OCI-LY7 (cell line): ENCODE measurements around the gene ENOX1. TPM values are rescaled to one million over a fixed set of nuclear protein-coding genes. Genes with fewer than 3 reads are reported as not detected.

Experiments
- BruUV-seq: library from RNA; stranded (reverse); fragments of 400-500 nt; replicated peaks from 2 replicates; lab custom pipeline; 2021; lab: Mats Ljungman, UMichigan
- CTCF ChIA-PET: fragments of 300-600 bp; sonication (Branson Sonifier 250); formaldehyde crosslinking; loops from one replicate; lab custom pipeline; 2022; ENCODE audit warnings: antibody characterized with exemption; ENCODE audit not compliant: unreplicated experiment; lab: Charles Lee
- POLR2A ChIA-PET: fragments of 300-600 bp; sonication (Branson Sonifier 250); formaldehyde crosslinking; loops from one replicate; lab custom pipeline; 2022; ENCODE audit warnings: antibody characterized with exemption; lab: Charles Lee
- DNase-seq: peaks from one replicate; pipeline ENCODE4 v3.0.0-alpha.2; 2015; ENCODE audit warnings: low spot score
- H2AFZ ChIP-seq: fragments of 200-600 bp; sonication (generic), shearing (Covaris generic); 2 replicates; pipeline ENCODE4 v1.6.1; 2014; ENCODE audit warnings: mild to moderate bottlenecking, antibody characterized with exemption, low read length, moderate library complexity
- H3K27ac ChIP-seq: fragments of 200-600 bp; sonication (generic); 2 replicates; pipeline ENCODE4 v1.5.1; 2014; ENCODE audit warnings: mixed run types, low read depth, mild to moderate bottlenecking, moderate library complexity, low read length, inconsistent platforms; ENCODE audit not compliant: poor library complexity, severe bottlenecking
- H3K36me3 ChIP-seq: fragments of 200-600 bp; sonication (generic); 2 replicates; pipeline ENCODE4 v1.6.1; 2014; ENCODE audit warnings: mild to moderate bottlenecking, antibody characterized with exemption, low read length, moderate library complexity, mixed read lengths; ENCODE audit not compliant: insufficient read depth
- H3K4me1 ChIP-seq: fragments of 200-600 bp; sonication (generic); 2 replicates; pipeline ENCODE4 v1.5.1; 2014; ENCODE audit warnings: mild to moderate bottlenecking, low read length; ENCODE audit not compliant: insufficient read depth, poor library complexity, severe bottlenecking
- H3K4me2 ChIP-seq: fragments of 200-600 bp; sonication (generic); 2 replicates; pipeline ENCODE4 v1.6.1; 2014; ENCODE audit warnings: mild to moderate bottlenecking, low read length
- H3K4me3 ChIP-seq: fragments of 200-600 bp; sonication (generic); 2 replicates; pipeline ENCODE4 v1.5.1; 2014; ENCODE audit warnings: mild to moderate bottlenecking, low read depth, low read length; ENCODE audit not compliant: poor library complexity, severe bottlenecking
- H3K79me2 ChIP-seq: fragments of 200-600 bp; sonication (generic); 2 replicates; pipeline ENCODE4 v1.6.1; 2016; ENCODE audit warnings: low read depth, mild to moderate bottlenecking, low read length, moderate library complexity, mixed read lengths; ENCODE audit not compliant: insufficient read depth
- H3K9me2 ChIP-seq: fragments of 200-600 bp; sonication (generic); 2 replicates; pipeline ENCODE4 v1.6.1; 2016; ENCODE audit warnings: mild to moderate bottlenecking, low read length, mixed read lengths; ENCODE audit not compliant: insufficient read depth
- H3K9me3 ChIP-seq: fragments of 200-600 bp; sonication (generic); 2 replicates; pipeline ENCODE4 v1.6.1; 2014; ENCODE audit warnings: mild to moderate bottlenecking, mixed run types, low read length, mixed read lengths
- H4K20me1 ChIP-seq: fragments of 200-600 bp; sonication (generic); 2 replicates; pipeline ENCODE4 v1.6.1; 2014; ENCODE audit warnings: mild to moderate bottlenecking, antibody characterized with exemption, low read length, moderate library complexity, mixed read lengths; ENCODE audit not compliant: insufficient read depth
- CTCF ChIP-seq: fragments of 200-600 bp; sonication (generic); conservative IDR thresholded peaks from 2 replicates; pipeline ENCODE4 v1.5.1; 2014; ENCODE audit warnings: mild to moderate bottlenecking, antibody characterized with exemption, low read length, moderate library complexity, mixed read lengths
- EZH2phosphoT487 ChIP-seq: fragments of 200-600 bp; sonication (generic); IDR thresholded peaks from 2 replicates; pipeline ENCODE4 v1.6.1; 2018; ENCODE audit warnings: low read depth, borderline replicate concordance, mild to moderate bottlenecking, mixed run types, antibody characterized with exemption, low read length, moderate library complexity, mixed read lengths
- intact Hi-C: fragments of 100-400 bp; cut with micrococcal nuclease; formaldehyde crosslinking; loops from one replicate; pipeline ENCODE4 v1.10.0; 2022; ENCODE audit not compliant: unreplicated experiment
- total RNA-seq, 2 experiments: library from RNA; depleted of rRNA in 1 of 2; stranded (reverse); fragments of >200 nt in 1 of 2; shearing (Covaris generic) in 1 of 2; gene quantifications; 2 replicates each; pipeline ENCODE4 v1.2.3, GENCODE V29; 2014 to 2022

ENOX1 gene
- total RNA-seq, 2 experiments from 2014 or later = 0.03 TPM; not detected in 1

- Histone ChIP-seq H2AFZ (no peak overlapping the region), H3K27ac (no peak overlapping the region), H3K4me3 (no peak overlapping the region), H4K20me1 (no peaks in the 10 kb centered on the region), H3K9me3 (no peaks in the 10 kb centered on the region), H3K4me2 (no peak overlapping the region), H3K36me3 (no peaks in the 10 kb centered on the region), H3K4me1 (no peaks in the 10 kb centered on the region), H3K9me2 (no peaks in the 10 kb centered on the region), H3K79me2 (no peaks in the 10 kb centered on the region)
- no peak for DNase-seq
- TF ChIP-seq CTCF (no peak), EZH2phosphoT487 (no peak)
- ChIA-PET CTCF (no interaction called here), POLR2A (no interaction called here)
- BruUV-seq = no TSS peak
- intact Hi-C loops = no loop called here
Measured at GRCh38 chr13:43611281-43612273, 175.2 kb downstream of the ENOX1 start.

GRCh38 chr13:43608400-43609137, 178.2 kb downstream of the ENOX1 start:
- no peaks in the 10 kb centered on the region for H3K79me2 ChIP-seq
- H3K36me3 ChIP-seq = no peaks in the 10 kb centered on the region
- no peak overlapping the region for H2AFZ ChIP-seq
- TF ChIP-seq CTCF (no peak), EZH2phosphoT487 (no peak)
- no peak overlapping the region for H3K27ac ChIP-seq
- no peak overlapping the region for H3K4me3 ChIP-seq
- no peaks in the 10 kb centered on the region for H3K4me1 ChIP-seq
- BruUV-seq = no TSS peak
- intact Hi-C loops = no loop called here
- no peaks in the 10 kb centered on the region for H4K20me1 ChIP-seq
- no peak for DNase-seq
- H3K4me2 ChIP-seq = no peak overlapping the region
- CTCF ChIA-PET = interaction anchor here (0.5 kb wide), 1 partner anchor 148 kb away, joined by 3 read pairs; no protein-coding TSS in a partner anchor
- no peaks in the 10 kb centered on the region for H3K9me2 ChIP-seq
- no peaks in the 10 kb centered on the region for H3K9me3 ChIP-seq
- POLR2A ChIA-PET = interaction anchor here (0.9 kb wide), 1 partner anchor 10 kb away, joined by 3 read pairs; no protein-coding TSS in a partner anchor
